ENCODE results near the gene B4GALT2.

B4GALT2 gene

GRCh38 chr1:43946236-43947060 lies 32.6 kb upstream of the B4GALT2 start, which contains the start of gene IPO13:
Gene IPO13 (plus strand): TSS chr1:43946950. CDS start chr1:43947601, 651 bp downstream.
- no peak for FAIRE-seq

- no peak for FAIRE-seq
These were observed 31.7 kb upstream of the B4GALT2 start for GRCh38 chr1:43947061-43947873.

GRCh38 chr1:43947874-43948437 lies 31.1 kb upstream of the B4GALT2 start:
- no peak for FAIRE-seq

- FAIRE-seq: no peak
These were observed 29.3 kb upstream of the B4GALT2 start for GRCh38 chr1:43949678-43950077.

- no peak for FAIRE-seq
These were observed 27.7 kb upstream of the B4GALT2 start for GRCh38 chr1:43951021-43951985.

GRCh38 chr1:43952731-43953346 lies 26.2 kb upstream of the B4GALT2 start:
- FAIRE-seq: no peak

GRCh38 chr1:43953361-43953760 lies 25.6 kb upstream of the B4GALT2 start:
- no peak for FAIRE-seq

GRCh38 chr1:43954036-43954435 lies 25.0 kb upstream of the B4GALT2 start:
- no peak for FAIRE-seq

- no peak for FAIRE-seq
These were observed 22.8 kb upstream of the B4GALT2 start for GRCh38 chr1:43956234-43956633.

GRCh38 chr1:43957407-43958040 lies 21.5 kb upstream of the B4GALT2 start:
- FAIRE-seq: no peak

GRCh38 chr1:43958351-43959255 lies 20.4 kb upstream of the B4GALT2 start:
- FAIRE-seq: no peak

GRCh38 chr1:43960798-43961197 lies 18.2 kb upstream of the B4GALT2 start:
- FAIRE-seq: no peak

GRCh38 chr1:43961692-43962091 lies 17.3 kb upstream of the B4GALT2 start:
- no peak for FAIRE-seq

- FAIRE-seq: no peak
These were observed 16.7 kb upstream of the B4GALT2 start for GRCh38 chr1:43962324-43962723.

- FAIRE-seq: no peak
These were observed 16.0 kb upstream of the B4GALT2 start for GRCh38 chr1:43963006-43963405.

GRCh38 chr1:43963890-43964289 lies 15.1 kb upstream of the B4GALT2 start:
- FAIRE-seq: no peak

- FAIRE-seq: no peak
These were observed 13.7 kb upstream of the B4GALT2 start for GRCh38 chr1:43965316-43965715.

GRCh38 chr1:43968348-43968948 lies 10.6 kb upstream of the B4GALT2 start:
- no peak for FAIRE-seq

- FAIRE-seq: no peak
These were observed 9.6 kb upstream of the B4GALT2 start for GRCh38 chr1:43969416-43969745.
